GM13976 (cell line): Measurements from ENCODE around the gene CD72.
"Not testable (repeated sequence)": the region's sequence is repeated elsewhere in the genome, so short reads cannot be mapped to it uniquely, and the experiment has no call there.

Experiments used
- DNase-seq: peaks from one replicate; pipeline ENCODE4 v3.0.0; 2012; ENCODE audit warnings: low spot score
- CTCF ChIP-seq: IDR thresholded peaks from 2 replicates; pipeline ENCODE4 v1.5.1; 2012; ENCODE audit warnings: borderline replicate concordance, mild to moderate bottlenecking; ENCODE audit not compliant: insufficient read depth; ENCODE audit errors: extremely low read depth, missing control alignments, control extremely low read depth
- in situ Hi-C: fragments of 300-500 bp; cut with MboI; formaldehyde crosslinking; loops from one replicate; pipeline ENCODE4 v1.12.0; 2022; ENCODE audit warnings: low sequenced_read_pairs, mixed read lengths, inconsistent platforms; ENCODE audit not compliant: unreplicated experiment

Gene CD72

GRCh38 chr9:35612843-35613242 is 5.4 kb downstream of the CD72 start:
- in situ Hi-C loops = no loop called here
- TF ChIP-seq CTCF = no peak
- DNase-seq = no peak

- in situ Hi-C loops, DNase-seq: not testable (repeated sequence)
Measured at GRCh38 chr9:35612066-35612465, 6.1 kb downstream of the CD72 start.

GRCh38 chr9:35611230-35611797 is 6.9 kb downstream of the CD72 start:
- TF ChIP-seq CTCF = peak; percentile 37
- DNase-seq = no peak
- in situ Hi-C loops = no loop called here

DNA sequence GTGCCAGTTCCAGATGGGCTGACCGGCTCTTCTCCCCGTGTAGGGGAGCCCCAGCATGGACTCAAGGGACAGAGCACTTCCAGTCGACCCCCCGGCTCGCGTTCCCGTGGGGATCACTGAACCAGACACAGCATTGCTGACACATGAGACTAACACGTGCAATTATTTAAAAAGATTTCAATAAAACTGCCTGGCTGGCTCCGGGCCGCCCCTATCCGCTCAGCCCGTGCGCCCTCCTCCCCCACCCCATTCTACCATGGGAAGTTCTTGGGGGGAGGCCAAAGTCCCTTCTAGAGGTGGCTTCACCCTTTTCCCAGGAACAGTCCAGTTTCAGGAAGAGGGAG is 8.4 kb downstream of the CD72 start:
- no peak for TF ChIP-seq CTCF
- in situ Hi-C loops = no loop called here
- DNase-seq = no peak

DNA sequence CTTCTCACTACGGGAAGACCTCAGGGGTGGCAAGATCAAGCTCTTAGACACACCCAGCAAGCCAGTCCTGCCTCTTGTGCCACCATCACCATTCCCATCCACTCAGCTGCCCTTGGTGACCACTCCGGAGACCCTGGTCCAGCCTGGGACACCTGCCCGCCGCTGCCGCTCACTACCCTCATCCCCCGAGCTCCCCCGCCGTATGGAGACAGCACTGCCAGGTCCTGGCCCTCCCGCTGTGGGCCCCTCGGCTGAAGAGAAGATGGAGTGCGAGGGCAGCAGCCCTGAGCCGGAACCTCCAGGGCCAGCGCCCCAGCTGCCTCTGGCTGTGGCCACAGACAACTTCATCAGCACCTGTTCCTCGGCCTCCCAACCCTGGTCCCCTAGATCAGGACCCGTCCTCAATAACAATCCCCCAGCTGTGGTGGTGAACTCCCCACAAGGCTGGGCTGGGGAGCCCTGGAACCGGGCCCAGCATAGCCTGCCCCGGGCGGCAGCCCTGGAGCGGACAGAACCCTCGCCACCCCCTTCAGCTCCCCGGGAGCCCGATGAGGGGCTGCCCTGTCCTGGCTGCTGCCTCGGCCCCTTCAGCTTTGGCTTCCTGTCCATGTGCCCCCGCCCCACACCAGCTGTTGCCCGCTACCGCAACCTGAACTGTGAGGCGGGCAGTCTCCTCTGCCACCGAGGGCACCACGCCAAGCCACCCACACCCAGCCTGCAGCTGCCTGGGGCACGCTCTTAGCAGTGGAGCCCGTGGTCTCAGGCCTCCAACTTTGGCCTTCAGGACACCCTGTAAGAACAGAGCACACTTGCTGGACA is 9.0 kb downstream of the CD72 start:
- in situ Hi-C loops = no loop called here
- TF ChIP-seq CTCF = no peak
- DNase-seq = no peak

GRCh38 chr9:35608221-35608620 is 10.0 kb downstream of the CD72 start:
- no peak for DNase-seq
- no peak for TF ChIP-seq CTCF
- in situ Hi-C loops = no loop called here

GRCh38 chr9:35606726-35607125 is 11.5 kb downstream of the CD72 start:
- in situ Hi-C loops = no loop called here
- DNase-seq = no peak
- TF ChIP-seq CTCF = no peak
